ENCODE measurements around the gene PROCA1. TPM values are rescaled to one million over a fixed set of nuclear protein-coding genes. Genes with fewer than 3 reads are reported as not detected.
A peak's percentile ranks its signal among the peaks of the same experiment; 100 is the strongest.

Gene PROCA1
- total RNA-seq, 2 donors from 2014 or later = 1.0 to 2.5 TPM

GRCh38 chr17:28716740-28717577 is 5.3 kb upstream of the PROCA1 start:
- H3K9me3 ChIP-seq = no peaks in the 10 kb centered on the region
- peak overlapping the region; percentile 71 for H3K27ac ChIP-seq
- H3K4me1 ChIP-seq = peaks cover 11% of the 10 kb centered on the region
- intact Hi-C loops (cut with DNase I) = no loop called here
- TF ChIP-seq, protein P1, sequence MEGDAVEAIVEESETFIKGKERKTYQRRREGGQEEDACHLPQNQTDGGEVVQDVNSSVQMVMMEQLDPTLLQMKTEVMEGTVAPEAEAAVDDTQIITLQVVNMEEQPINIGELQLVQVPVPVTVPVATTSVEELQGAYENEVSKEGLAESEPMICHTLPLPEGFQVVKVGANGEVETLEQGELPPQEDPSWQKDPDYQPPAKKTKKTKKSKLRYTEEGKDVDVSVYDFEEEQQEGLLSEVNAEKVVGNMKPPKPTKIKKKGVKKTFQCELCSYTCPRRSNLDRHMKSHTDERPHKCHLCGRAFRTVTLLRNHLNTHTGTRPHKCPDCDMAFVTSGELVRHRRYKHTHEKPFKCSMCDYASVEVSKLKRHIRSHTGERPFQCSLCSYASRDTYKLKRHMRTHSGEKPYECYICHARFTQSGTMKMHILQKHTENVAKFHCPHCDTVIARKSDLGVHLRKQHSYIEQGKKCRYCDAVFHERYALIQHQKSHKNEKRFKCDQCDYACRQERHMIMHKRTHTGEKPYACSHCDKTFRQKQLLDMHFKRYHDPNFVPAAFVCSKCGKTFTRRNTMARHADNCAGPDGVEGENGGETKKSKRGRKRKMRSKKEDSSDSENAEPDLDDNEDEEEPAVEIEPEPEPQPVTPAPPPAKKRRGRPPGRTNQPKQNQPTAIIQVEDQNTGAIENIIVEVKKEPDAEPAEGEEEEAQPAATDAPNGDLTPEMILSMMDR (IDR thresholded peaks at IDR 0.05) = no peak
- H3K4me3 ChIP-seq = peak overlapping the region; percentile 44
- peaks cover 11% of the 10 kb centered on the region for H3K27me3 ChIP-seq
- peak overlapping the region; percentile 63 to 73 for H3K9ac ChIP-seq (ENCODE audit: low read depth in 2 of 2, low read length in 2 of 2)
- H3K36me3 ChIP-seq = peaks cover 2% of the 10 kb centered on the region
- DNase-seq = peak; percentile 34

DNA sequence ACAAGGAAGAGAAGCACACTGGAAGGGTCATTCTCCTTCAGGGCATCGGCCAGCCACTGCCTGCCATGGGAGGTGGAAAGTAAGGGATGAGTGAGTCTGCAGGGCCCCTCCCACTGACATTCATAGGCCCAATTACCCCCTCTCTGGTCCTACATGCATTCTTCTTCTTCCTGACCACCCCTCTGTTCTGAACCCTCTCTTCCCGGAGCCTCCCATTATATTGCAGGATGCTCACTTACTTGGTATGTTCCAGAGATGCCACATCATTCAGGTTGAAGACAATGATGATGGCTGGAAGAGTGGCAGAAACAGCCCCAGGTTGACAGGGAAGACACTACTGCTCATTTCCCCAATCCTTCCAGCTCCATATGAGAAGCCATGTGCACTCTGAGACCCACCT is 3.5 kb upstream of the PROCA1 start:
- Histone ChIP-seq H3K4me3 (no peak overlapping the region), H3K36me3 (no peaks in the 10 kb centered on the region), H3K9me3 (no peaks in the 10 kb centered on the region), H3K9ac (ENCODE audit: low read depth in 2 of 2, low read length in 2 of 2) (no peak overlapping the region), H3K27ac (no peak overlapping the region), H3K4me1 (no peaks in the 10 kb centered on the region), H3K27me3 (peaks cover 11% of the 10 kb centered on the region)
- intact Hi-C loops (cut with DNase I) = no loop called here
- DNase-seq = no peak
- TF ChIP-seq, protein P1 (IDR thresholded peaks at IDR 0.05) = no peak

- Histone ChIP-seq H3K27me3 (peaks cover 11% of the 10 kb centered on the region), H3K27ac (no peak overlapping the region), H3K4me3 (no peak overlapping the region), H3K4me1 (no peaks in the 10 kb centered on the region), H3K9me3 (no peaks in the 10 kb centered on the region), H3K9ac (ENCODE audit: low read depth in 2 of 2, low read length in 2 of 2) (no peak overlapping the region), H3K36me3 (no peaks in the 10 kb centered on the region)
- TF ChIP-seq, protein P1 (IDR thresholded peaks at IDR 0.05) = no peak
- DNase-seq = no peak
- intact Hi-C loops (cut with DNase I) = no loop called here
These were observed 2.6 kb upstream of the PROCA1 start for GRCh38 chr17:28714281-28714680.

GRCh38 chr17:28712705-28713415 is 1.2 kb upstream of the PROCA1 start:
- Histone ChIP-seq H3K4me3 (no peak overlapping the region), H3K4me1 (no peaks in the 10 kb centered on the region), H3K27ac (no peak overlapping the region), H3K27me3 (peaks cover 11% of the 10 kb centered on the region), H3K9ac (ENCODE audit: low read depth in 2 of 2, low read length in 2 of 2) (peak overlapping the region in 1 of 2 donors; percentile 9), H3K36me3 (no peaks in the 10 kb centered on the region), H3K9me3 (no peaks in the 10 kb centered on the region)
- TF ChIP-seq, protein P1 (IDR thresholded peaks at IDR 0.05) = no peak
- DNase-seq = no peak
- intact Hi-C loops (cut with DNase I) = no loop called here

DNA sequence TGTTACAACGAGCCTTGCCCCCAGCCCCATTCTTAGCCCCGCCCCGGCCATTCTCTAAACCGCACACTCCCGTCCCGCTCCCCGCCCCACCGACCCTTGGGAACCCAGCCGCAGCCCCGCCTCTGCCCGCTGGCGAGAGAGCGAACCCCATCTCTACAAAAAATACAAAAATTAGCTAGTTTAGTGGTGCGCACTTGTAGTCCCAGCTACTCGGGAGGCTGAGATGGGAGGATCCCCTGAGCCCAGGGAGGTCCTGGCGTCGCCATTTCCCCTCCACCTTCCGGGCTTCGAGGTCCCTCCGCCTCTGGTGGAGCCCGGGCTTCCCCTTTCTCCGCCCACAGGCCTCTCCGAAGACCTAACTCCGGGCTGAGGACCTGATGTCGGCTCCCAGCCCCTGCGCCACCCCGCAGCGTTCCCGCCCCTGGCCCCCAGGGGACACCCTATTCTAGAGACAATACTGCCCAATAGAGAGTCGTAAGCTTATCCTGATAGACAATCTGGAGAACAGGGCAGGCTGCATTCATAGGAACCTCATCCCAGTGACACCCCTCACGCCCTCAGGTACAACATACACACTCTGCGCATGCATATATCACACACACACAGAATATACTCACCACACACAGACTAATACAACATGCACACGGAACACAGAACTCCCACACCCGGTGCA is 480 bp upstream of the PROCA1 start:
- DNase-seq = peak; percentile 56
- TF ChIP-seq, protein P1 (IDR thresholded peaks at IDR 0.05) = no peak
- no peaks in the 10 kb centered on the region for H3K4me1 ChIP-seq
- H3K27ac ChIP-seq = peak overlapping the region; percentile 94
- peak overlapping the region; percentile 56 for H3K4me3 ChIP-seq
- no peaks in the 10 kb centered on the region for H3K36me3 ChIP-seq
- H3K9ac ChIP-seq (ENCODE audit: low read depth in 2 of 2, low read length in 2 of 2) = peak overlapping the region; percentile 67 to 86
- intact Hi-C loops (cut with DNase I) = no loop called here
- peaks cover 5% of the 10 kb centered on the region for H3K27me3 ChIP-seq
- H3K9me3 ChIP-seq = no peaks in the 10 kb centered on the region
